NCI-H2029 (cell line): ENCODE data around the gene TMEM51.

Source experiments
- DNase-seq: peaks from one replicate; lab custom pipeline; 2025; lab: John Stamatoyannopoulos, UW

The TMEM51 gene

GRCh38 chr1:15196807-15197530 is 43.4 kb downstream of the TMEM51 start:
- no peak for DNase-seq

GRCh38 chr1:15197591-15198447 is 44.3 kb downstream of the TMEM51 start:
- DNase-seq: no peak

- DNase-seq: no peak
These were observed 45.1 kb downstream of the TMEM51 start for GRCh38 chr1:15198684-15199083.

- DNase-seq: no peak
These were observed 47.7 kb downstream of the TMEM51 start for GRCh38 chr1:15201221-15201620.

GRCh38 chr1:15201849-15202551 is 48.5 kb downstream of the TMEM51 start:
- no peak for DNase-seq

GRCh38 chr1:15204931-15205330 is 51.4 kb downstream of the TMEM51 start:
- DNase-seq: no peak

- no peak for DNase-seq
These were observed 52.2 kb downstream of the TMEM51 start for GRCh38 chr1:15205586-15206346.

- DNase-seq: no peak
These were observed 53.0 kb downstream of the TMEM51 start for GRCh38 chr1:15206418-15207030.

GRCh38 chr1:15207031-15207828 is 53.7 kb downstream of the TMEM51 start:
- DNase-seq: no peak

- DNase-seq: no peak
These were observed 54.4 kb downstream of the TMEM51 start for GRCh38 chr1:15207829-15208429.

- no peak for DNase-seq
These were observed 57.3 kb downstream of the TMEM51 start for GRCh38 chr1:15210651-15211375.

- no peak for DNase-seq
These were observed 57.9 kb downstream of the TMEM51 start for GRCh38 chr1:15211424-15211823.

- DNase-seq: no peak
These were observed 58.8 kb downstream of the TMEM51 start for GRCh38 chr1:15212216-15212953.

- no peak for DNase-seq
These were observed 59.4 kb downstream of the TMEM51 start for GRCh38 chr1:15212954-15213291.

- no peak for DNase-seq
These were observed 59.8 kb downstream of the TMEM51 start for GRCh38 chr1:15213341-15213821.

GRCh38 chr1:15214527-15214926 is 61.0 kb downstream of the TMEM51 start:
- no peak for DNase-seq

- peak; percentile 72 for DNase-seq
These were observed 61.6 kb downstream of the TMEM51 start for GRCh38 chr1:15215116-15215515.

GRCh38 chr1:15217654-15218053 is 64.1 kb downstream of the TMEM51 start:
- no peak for DNase-seq
